Activated gamma-delta T cell treated with anti-CD3 and anti-CD28 coated beads, Interleukin-2, amount 50 U/mL, for 16 hours (primary cell): ENCODE measurements around the gene NKAIN2.
"Not testable (repeated sequence)": the region's sequence is repeated elsewhere in the genome, so short reads cannot be mapped to it uniquely, and the experiment has no call there.

ENCODE experiments used
- DNase-seq: peaks from one replicate; pipeline ENCODE4 v3.0.0-alpha.2; 2020; ENCODE audit warnings: low read depth

NKAIN2 gene

GRCh38 chr6:124495665-124496190 lies 692.1 kb downstream of the NKAIN2 start:
- DNase-seq, result no peak

GRCh38 chr6:124496334-124496733 lies 692.7 kb downstream of the NKAIN2 start:
- DNase-seq, result no peak

GRCh38 chr6:124512431-124512830 lies 708.8 kb downstream of the NKAIN2 start:
- no peak for DNase-seq

GRCh38 chr6:124517339-124517738 lies 713.7 kb downstream of the NKAIN2 start:
- DNase-seq, result no peak

- no peak for DNase-seq
Measured at GRCh38 chr6:124520514-124520913, 716.8 kb downstream of the NKAIN2 start.

- DNase-seq, result no peak
Measured at GRCh38 chr6:124522335-124522734, 718.7 kb downstream of the NKAIN2 start.

- no peak for DNase-seq
Measured at GRCh38 chr6:124524491-124525200, 721.0 kb downstream of the NKAIN2 start.

GRCh38 chr6:124530926-124531325 lies 727.3 kb downstream of the NKAIN2 start:
- no peak for DNase-seq

- no peak for DNase-seq
Measured at GRCh38 chr6:124535299-124535698, 731.6 kb downstream of the NKAIN2 start.

- no peak for DNase-seq
Measured at GRCh38 chr6:124535746-124536145, 732.1 kb downstream of the NKAIN2 start.

- no peak for DNase-seq
Measured at GRCh38 chr6:124536157-124536841, 732.6 kb downstream of the NKAIN2 start.

GRCh38 chr6:124536842-124537191 lies 733.2 kb downstream of the NKAIN2 start:
- no peak for DNase-seq

GRCh38 chr6:124539096-124539495 lies 735.4 kb downstream of the NKAIN2 start:
- DNase-seq, result no peak

- DNase-seq, result no peak
Measured at GRCh38 chr6:124541573-124541972, 737.9 kb downstream of the NKAIN2 start.

- DNase-seq, result no peak
Measured at GRCh38 chr6:124546601-124547000, 742.9 kb downstream of the NKAIN2 start.

GRCh38 chr6:124551711-124552233 lies 748.1 kb downstream of the NKAIN2 start:
- no peak for DNase-seq

- DNase-seq, result no peak
Measured at GRCh38 chr6:124557873-124558272, 754.2 kb downstream of the NKAIN2 start.

- DNase-seq, result not testable (repeated sequence)
Measured at GRCh38 chr6:124560078-124560477, 756.4 kb downstream of the NKAIN2 start.

GRCh38 chr6:124560873-124561567 lies 757.4 kb downstream of the NKAIN2 start:
- DNase-seq, result no peak

- DNase-seq, result no peak
Measured at GRCh38 chr6:124561635-124562130, 758.0 kb downstream of the NKAIN2 start.

GRCh38 chr6:124564125-124564524 lies 760.5 kb downstream of the NKAIN2 start:
- DNase-seq, result not testable (repeated sequence)

- no peak for DNase-seq
Measured at GRCh38 chr6:124567401-124567800, 763.7 kb downstream of the NKAIN2 start.
